Kidney epithelial cell (primary cell): Measurements from ENCODE around the gene COL18A1. TPM values are rescaled to one million over a fixed set of nuclear protein-coding genes. Genes with fewer than 3 reads are reported as not detected.
A peak's percentile ranks its signal among the peaks of the same experiment; 100 is the strongest.

ENCODE experiments used
- DNase-seq: peaks from one replicate; pipeline ENCODE4 v3.0.0-alpha.2; 2010; ENCODE audit warnings: low read depth
- H3K27me3 ChIP-seq: 2 replicates; pipeline ENCODE4 v1.6.0; 2011; ENCODE audit warnings: low read length; ENCODE audit not compliant: control insufficient read depth, insufficient read depth
- H3K36me3 ChIP-seq: 2 replicates; pipeline ENCODE4 v1.5.1; 2011; ENCODE audit warnings: low read length; ENCODE audit not compliant: control insufficient read depth, insufficient read depth
- H3K4me3 ChIP-seq: 2 replicates; pipeline ENCODE4 v1.5.1; 2011; ENCODE audit warnings: low read depth, mild to moderate bottlenecking, control low read depth, low read length
- CTCF ChIP-seq: IDR thresholded peaks from 2 replicates; pipeline ENCODE4 v1.5.1; 2011; ENCODE audit warnings: mild to moderate bottlenecking, moderate library complexity, low read length, control low read depth, inconsistent platforms; ENCODE audit not compliant: insufficient read depth, poor library complexity, severe bottlenecking
- total RNA-seq: library from RNA; depleted of rRNA; stranded (reverse); fragments of >200 nt; gene quantifications from 2 replicates; pipeline ENCODE4 v1.2.3, GENCODE V29; 2015

Gene COL18A1
- total RNA-seq, 1 donor from 2014 or later: 808 TPM

- Histone ChIP-seq H3K4me3 (no peak overlapping the region), H3K36me3 (peaks cover 4% of the 10 kb centered on the region), H3K27me3 (no peaks in the 10 kb centered on the region)
- no peak for TF ChIP-seq CTCF
- DNase-seq: no peak
Measured at GRCh38 chr21:45475004-45475685, 70.2 kb downstream of the COL18A1 start.

- no peak overlapping the region for H3K4me3 ChIP-seq
- TF ChIP-seq CTCF: no peak
- peaks cover 4% of the 10 kb centered on the region for H3K36me3 ChIP-seq
- H3K27me3 ChIP-seq: no peaks in the 10 kb centered on the region
- DNase-seq: no peak
Measured at GRCh38 chr21:45475797-45476570, 71.0 kb downstream of the COL18A1 start.

GRCh38 chr21:45476582-45476981 lies 71.6 kb downstream of the COL18A1 start:
- no peaks in the 10 kb centered on the region for H3K27me3 ChIP-seq
- peaks cover 5% of the 10 kb centered on the region for H3K36me3 ChIP-seq
- H3K4me3 ChIP-seq: no peak overlapping the region
- no peak for TF ChIP-seq CTCF
- DNase-seq: no peak

- Histone ChIP-seq H3K27me3 (no peaks in the 10 kb centered on the region), H3K4me3 (no peak overlapping the region), H3K36me3 (peaks cover 5% of the 10 kb centered on the region)
- TF ChIP-seq CTCF: no peak
- DNase-seq: no peak
Measured at GRCh38 chr21:45477176-45478114, 72.5 kb downstream of the COL18A1 start.

- Histone ChIP-seq H3K27me3 (no peaks in the 10 kb centered on the region), H3K4me3 (no peak overlapping the region), H3K36me3 (peaks cover 5% of the 10 kb centered on the region)
- no peak for DNase-seq
- TF ChIP-seq CTCF: peak; percentile 86
Measured at GRCh38 chr21:45478115-45478801, 73.3 kb downstream of the COL18A1 start.
